ENCODE results near the gene SLAIN1.

DNA sequence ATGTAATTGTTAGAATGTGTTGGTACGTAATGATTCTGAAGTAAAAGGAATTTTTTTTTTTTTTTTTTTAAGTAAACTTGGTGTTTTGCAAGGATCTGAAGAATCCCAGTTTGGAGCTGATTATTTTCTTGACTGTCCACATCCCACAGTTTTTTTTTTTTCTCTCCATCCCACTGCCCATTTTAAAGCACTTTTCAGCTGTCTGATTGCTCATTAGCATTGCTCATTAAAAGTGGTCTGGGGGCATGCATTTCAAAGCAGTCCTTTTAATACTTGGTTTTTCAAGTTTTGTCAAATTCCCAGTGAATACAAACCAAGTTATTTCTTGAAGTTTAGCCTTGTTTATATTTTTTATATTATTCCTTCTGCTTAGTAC is 44.1 kb downstream of the SLAIN1 start:
- TF ChIP-seq POLR2A (IDR thresholded peaks at IDR 0.05), result no peak
- TF ChIP-seq, protein P1, sequence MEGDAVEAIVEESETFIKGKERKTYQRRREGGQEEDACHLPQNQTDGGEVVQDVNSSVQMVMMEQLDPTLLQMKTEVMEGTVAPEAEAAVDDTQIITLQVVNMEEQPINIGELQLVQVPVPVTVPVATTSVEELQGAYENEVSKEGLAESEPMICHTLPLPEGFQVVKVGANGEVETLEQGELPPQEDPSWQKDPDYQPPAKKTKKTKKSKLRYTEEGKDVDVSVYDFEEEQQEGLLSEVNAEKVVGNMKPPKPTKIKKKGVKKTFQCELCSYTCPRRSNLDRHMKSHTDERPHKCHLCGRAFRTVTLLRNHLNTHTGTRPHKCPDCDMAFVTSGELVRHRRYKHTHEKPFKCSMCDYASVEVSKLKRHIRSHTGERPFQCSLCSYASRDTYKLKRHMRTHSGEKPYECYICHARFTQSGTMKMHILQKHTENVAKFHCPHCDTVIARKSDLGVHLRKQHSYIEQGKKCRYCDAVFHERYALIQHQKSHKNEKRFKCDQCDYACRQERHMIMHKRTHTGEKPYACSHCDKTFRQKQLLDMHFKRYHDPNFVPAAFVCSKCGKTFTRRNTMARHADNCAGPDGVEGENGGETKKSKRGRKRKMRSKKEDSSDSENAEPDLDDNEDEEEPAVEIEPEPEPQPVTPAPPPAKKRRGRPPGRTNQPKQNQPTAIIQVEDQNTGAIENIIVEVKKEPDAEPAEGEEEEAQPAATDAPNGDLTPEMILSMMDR (IDR thresholded peaks at IDR 0.05), result no peak

All from body of pancreas (tissue), 4 donors.